ENCODE results near the gene GATA5. TPM values are rescaled to one million over a fixed set of nuclear protein-coding genes. Genes with fewer than 3 reads are reported as not detected.

Gene GATA5
- total and polyA plus RNA-seq, 2 donors = 0.05 to 0.07 TPM

- H3K4me3 ChIP-seq (ENCODE audit: low read length in 2 of 2) = no peak overlapping the region
- no peaks in the 10 kb centered on the region for H3K4me1 ChIP-seq (ENCODE audit: control insufficient read depth in 2 of 2, insufficient read depth in 2 of 2, low read length in 2 of 2)
- H3K36me3 ChIP-seq (ENCODE audit: control insufficient read depth in 2 of 2, insufficient read depth in 2 of 2, low read length in 1 of 2) = no peaks in the 10 kb centered on the region
- no peak overlapping the region for H3K27ac ChIP-seq (ENCODE audit: low read depth in 1 of 2, low read length in 1 of 2)
- H3K27me3 ChIP-seq (ENCODE audit: control insufficient read depth in 2 of 2, insufficient read depth in 1 of 2, low read length in 1 of 2) = peaks cover 60 to 84% of the 10 kb centered on the region in 2 donors
- DNase-seq (ENCODE audit: low read depth in 6 of 9, low spot score in 9 of 9) = no peak
- H3K9me3 ChIP-seq (ENCODE audit: control insufficient read depth in 2 of 2, insufficient read depth in 1 of 2, low read length in 1 of 2) = no peaks in the 10 kb centered on the region
- 90% methylated on average over 23 of the region's 23 CpGs for WGBS
These were observed 3.5 kb downstream of the GATA5 start for GRCh38 chr20:62472138-62472940.

- no peaks in the 10 kb centered on the region for H3K9me3 ChIP-seq (ENCODE audit: control insufficient read depth in 2 of 2, insufficient read depth in 1 of 2, low read length in 1 of 2)
- WGBS = 87% methylated on average over 12 of the region's 12 CpGs
- H3K4me3 ChIP-seq (ENCODE audit: low read length in 2 of 2) = no peak overlapping the region
- no peaks in the 10 kb centered on the region for H3K36me3 ChIP-seq (ENCODE audit: control insufficient read depth in 2 of 2, insufficient read depth in 2 of 2, low read length in 1 of 2)
- no peak for DNase-seq (ENCODE audit: low read depth in 6 of 9, low spot score in 9 of 9)
- no peak overlapping the region for H3K27ac ChIP-seq (ENCODE audit: low read depth in 1 of 2, low read length in 1 of 2)
- H3K27me3 ChIP-seq (ENCODE audit: control insufficient read depth in 2 of 2, insufficient read depth in 1 of 2, low read length in 1 of 2) = peaks cover 47 to 70% of the 10 kb centered on the region in 2 donors
- H3K4me1 ChIP-seq (ENCODE audit: control insufficient read depth in 2 of 2, insufficient read depth in 2 of 2, low read length in 2 of 2) = no peaks in the 10 kb centered on the region
These were observed 5.3 kb downstream of the GATA5 start for GRCh38 chr20:62470459-62470858.

DNA sequence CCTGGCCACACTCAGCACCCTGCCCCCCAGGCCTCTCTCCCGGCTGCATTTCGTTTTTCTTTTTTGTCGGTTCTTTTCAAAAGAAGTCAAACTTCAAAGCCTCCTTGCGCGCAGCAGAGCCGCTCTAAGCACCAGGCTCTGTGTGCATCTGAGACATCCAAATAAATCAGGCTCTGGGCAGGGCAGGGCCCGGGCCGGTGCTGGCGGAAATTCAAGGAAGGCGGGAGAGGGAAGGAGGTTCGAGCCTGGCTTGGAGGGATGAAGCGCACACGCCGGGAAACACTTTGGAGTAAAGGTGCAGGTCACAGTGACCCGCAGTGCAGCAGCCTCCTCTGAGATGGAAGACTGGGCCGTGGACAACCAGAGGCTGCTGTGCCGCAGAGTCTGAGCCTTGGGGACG lies 5.8 kb downstream of the GATA5 start:
- Histone ChIP-seq H3K27me3 (ENCODE audit: control insufficient read depth in 2 of 2, insufficient read depth in 1 of 2, low read length in 1 of 2) (peaks cover 43 to 67% of the 10 kb centered on the region in 2 donors), H3K27ac (ENCODE audit: low read depth in 1 of 2, low read length in 1 of 2) (no peak overlapping the region), H3K4me1 (ENCODE audit: control insufficient read depth in 2 of 2, insufficient read depth in 2 of 2, low read length in 2 of 2) (no peaks in the 10 kb centered on the region), H3K9me3 (ENCODE audit: control insufficient read depth in 2 of 2, insufficient read depth in 1 of 2, low read length in 1 of 2) (no peaks in the 10 kb centered on the region), H3K4me3 (ENCODE audit: low read length in 2 of 2) (no peak overlapping the region), H3K36me3 (ENCODE audit: control insufficient read depth in 2 of 2, insufficient read depth in 2 of 2, low read length in 1 of 2) (no peaks in the 10 kb centered on the region)
- 44% methylated on average over 18 of the region's 18 CpGs for whole genome bisulfite sequencing
- DNase-seq (ENCODE audit: low read depth in 6 of 9, low spot score in 9 of 9) = no peak

GRCh38 chr20:62469352-62469751 lies 6.4 kb downstream of the GATA5 start:
- Histone ChIP-seq H3K4me1 (ENCODE audit: control insufficient read depth in 2 of 2, insufficient read depth in 2 of 2, low read length in 2 of 2) (no peaks in the 10 kb centered on the region), H3K36me3 (ENCODE audit: control insufficient read depth in 2 of 2, insufficient read depth in 2 of 2, low read length in 1 of 2) (no peaks in the 10 kb centered on the region), H3K9me3 (ENCODE audit: control insufficient read depth in 2 of 2, insufficient read depth in 1 of 2, low read length in 1 of 2) (no peaks in the 10 kb centered on the region), H3K27ac (ENCODE audit: low read depth in 1 of 2, low read length in 1 of 2) (no peak overlapping the region), H3K27me3 (ENCODE audit: control insufficient read depth in 2 of 2, insufficient read depth in 1 of 2, low read length in 1 of 2) (peaks cover 36 to 61% of the 10 kb centered on the region in 2 donors), H3K4me3 (ENCODE audit: low read length in 2 of 2) (no peak overlapping the region)
- DNase-seq (ENCODE audit: low read depth in 6 of 9, low spot score in 9 of 9) = no peak
- 84% methylated on average over 17 of the region's 17 CpGs for WGBS

DNA sequence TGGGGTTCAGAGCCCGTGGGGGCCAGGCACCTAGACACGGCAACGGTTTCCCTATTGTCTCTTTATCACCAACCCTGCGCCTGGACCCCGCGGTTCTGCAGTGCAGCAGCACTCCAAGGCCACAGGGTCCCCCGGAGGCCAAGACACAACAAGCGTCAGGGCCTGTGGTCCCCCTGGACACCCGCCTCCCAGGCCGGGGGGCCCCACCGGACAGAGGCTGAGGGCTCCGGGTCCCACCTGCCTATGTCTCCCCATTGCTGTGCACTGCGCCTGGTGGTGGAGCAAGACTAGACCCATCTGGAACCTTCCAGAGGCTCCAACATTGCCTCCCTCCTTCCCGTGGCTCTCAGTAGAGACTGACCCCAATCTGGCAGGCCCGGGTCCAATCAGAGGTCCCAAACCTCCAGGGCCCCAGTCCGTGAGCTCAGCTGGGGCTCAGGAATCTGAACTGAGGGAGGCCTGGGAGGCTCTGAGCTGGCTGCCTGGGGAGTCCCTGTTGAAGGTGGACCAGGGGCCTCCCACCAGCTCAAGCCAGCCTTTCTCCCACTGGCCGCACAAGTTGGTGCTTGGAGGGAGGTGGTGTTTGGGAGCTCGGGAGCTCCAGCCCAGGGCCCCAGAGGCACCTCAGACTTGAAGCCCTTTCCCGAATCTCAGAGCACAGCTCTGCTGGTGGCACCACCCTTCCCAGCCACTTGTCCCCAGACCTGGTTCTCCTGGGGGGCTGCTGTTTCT lies 8.8 kb downstream of the GATA5 start:
- Histone ChIP-seq H3K36me3 (ENCODE audit: control insufficient read depth in 2 of 2, insufficient read depth in 2 of 2, low read length in 1 of 2) (no peaks in the 10 kb centered on the region), H3K4me3 (ENCODE audit: low read length in 2 of 2) (no peak overlapping the region), H3K27me3 (ENCODE audit: control insufficient read depth in 2 of 2, insufficient read depth in 1 of 2, low read length in 1 of 2) (peaks cover 14 to 37% of the 10 kb centered on the region in 2 donors), H3K9me3 (ENCODE audit: control insufficient read depth in 2 of 2, insufficient read depth in 1 of 2, low read length in 1 of 2) (no peaks in the 10 kb centered on the region), H3K27ac (ENCODE audit: low read depth in 1 of 2, low read length in 1 of 2) (no peak overlapping the region), H3K4me1 (ENCODE audit: control insufficient read depth in 2 of 2, insufficient read depth in 2 of 2, low read length in 2 of 2) (no peaks in the 10 kb centered on the region)
- no peak for DNase-seq (ENCODE audit: low read depth in 6 of 9, low spot score in 9 of 9)
- 87% methylated on average over 19 of the region's 19 CpGs for WGBS

GRCh38 chr20:62466072-62466760 lies 9.6 kb downstream of the GATA5 start:
- Histone ChIP-seq H3K4me3 (ENCODE audit: low read length in 2 of 2) (no peak overlapping the region), H3K36me3 (ENCODE audit: control insufficient read depth in 2 of 2, insufficient read depth in 2 of 2, low read length in 1 of 2) (no peaks in the 10 kb centered on the region), H3K27ac (ENCODE audit: low read depth in 1 of 2, low read length in 1 of 2) (no peak overlapping the region), H3K9me3 (ENCODE audit: control insufficient read depth in 2 of 2, insufficient read depth in 1 of 2, low read length in 1 of 2) (no peaks in the 10 kb centered on the region), H3K27me3 (ENCODE audit: control insufficient read depth in 2 of 2, insufficient read depth in 1 of 2, low read length in 1 of 2) (peaks cover 12 to 35% of the 10 kb centered on the region in 2 donors), H3K4me1 (ENCODE audit: control insufficient read depth in 2 of 2, insufficient read depth in 2 of 2, low read length in 2 of 2) (no peaks in the 10 kb centered on the region)
- WGBS = 87% methylated on average over 48 of the region's 48 CpGs
- no peak for DNase-seq (ENCODE audit: low read depth in 6 of 9, low spot score in 9 of 9)

DNA sequence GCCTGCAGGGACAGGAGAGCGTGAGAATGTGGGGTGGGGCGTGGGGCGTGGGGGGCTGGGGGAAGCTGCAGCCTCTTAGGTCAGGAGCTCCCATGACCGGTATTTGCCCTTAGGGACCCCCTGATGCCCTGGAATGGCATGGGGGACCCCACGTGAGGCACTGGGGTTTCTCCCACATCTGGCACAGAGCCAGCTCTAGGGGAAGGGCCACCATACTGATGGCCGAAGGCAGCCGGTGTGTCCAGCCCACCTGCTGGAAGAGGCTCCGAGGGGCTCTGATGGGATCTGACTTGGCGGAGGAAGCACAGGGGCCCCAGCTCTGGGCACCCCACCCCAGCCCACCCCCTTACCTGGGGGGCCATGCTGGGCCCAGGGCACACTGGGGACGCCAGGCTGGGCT lies 10.8 kb downstream of the GATA5 start:
- no peaks in the 10 kb centered on the region for H3K9me3 ChIP-seq (ENCODE audit: control insufficient read depth in 2 of 2, insufficient read depth in 1 of 2, low read length in 1 of 2)
- no peak for DNase-seq (ENCODE audit: low read depth in 6 of 9, low spot score in 9 of 9)
- no peak overlapping the region for H3K27ac ChIP-seq (ENCODE audit: low read depth in 1 of 2, low read length in 1 of 2)
- H3K36me3 ChIP-seq (ENCODE audit: control insufficient read depth in 2 of 2, insufficient read depth in 2 of 2, low read length in 1 of 2) = no peaks in the 10 kb centered on the region
- WGBS = 90% methylated on average over 10 of the region's 10 CpGs
- H3K4me1 ChIP-seq (ENCODE audit: control insufficient read depth in 2 of 2, insufficient read depth in 2 of 2, low read length in 2 of 2) = no peaks in the 10 kb centered on the region
- H3K27me3 ChIP-seq (ENCODE audit: control insufficient read depth in 2 of 2, insufficient read depth in 1 of 2, low read length in 1 of 2) = peaks cover 6 to 31% of the 10 kb centered on the region in 2 donors
- no peak overlapping the region for H3K4me3 ChIP-seq (ENCODE audit: low read length in 2 of 2)

DNA sequence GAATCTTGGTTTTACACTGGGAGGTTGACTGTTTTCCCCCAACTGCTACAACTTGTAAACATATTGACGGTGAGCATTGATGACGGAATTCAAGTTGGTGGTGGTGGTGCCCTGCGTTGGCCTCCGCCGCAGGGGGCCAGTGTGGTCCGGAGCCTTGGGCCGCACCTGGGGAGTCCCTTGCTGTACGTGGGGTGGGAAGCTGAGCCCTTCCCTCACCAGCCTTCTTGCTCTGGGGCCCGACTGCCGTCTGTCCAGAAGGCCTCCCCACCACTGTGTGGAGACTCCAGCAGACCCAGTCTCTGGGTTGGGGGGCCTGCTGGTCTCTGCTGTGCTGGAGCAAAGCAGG lies 11.4 kb downstream of the GATA5 start:
- 96% methylated on average over 10 of the region's 10 CpGs for WGBS
- peaks cover 2 to 27% of the 10 kb centered on the region in 2 donors for H3K27me3 ChIP-seq (ENCODE audit: control insufficient read depth in 2 of 2, insufficient read depth in 1 of 2, low read length in 1 of 2)
- no peak for DNase-seq (ENCODE audit: low read depth in 6 of 9, low spot score in 9 of 9)

More for the DNA sequence above, 11.4 kb downstream of the GATA5 start:
- Histone ChIP-seq H3K36me3 (ENCODE audit: control insufficient read depth in 2 of 2, insufficient read depth in 2 of 2, low read length in 1 of 2) (no peaks in the 10 kb centered on the region), H3K4me1 (ENCODE audit: control insufficient read depth in 2 of 2, insufficient read depth in 2 of 2, low read length in 2 of 2) (no peaks in the 10 kb centered on the region), H3K27ac (ENCODE audit: low read depth in 1 of 2, low read length in 1 of 2) (no peak overlapping the region), H3K9me3 (ENCODE audit: control insufficient read depth in 2 of 2, insufficient read depth in 1 of 2, low read length in 1 of 2) (no peaks in the 10 kb centered on the region), H3K4me3 (ENCODE audit: low read length in 2 of 2) (no peak overlapping the region)
